Measurements from ENCODE around the gene HMOX1. TPM values are rescaled to one million over a fixed set of nuclear protein-coding genes. Genes with fewer than 3 reads are reported as not detected.

Gene HMOX1
- total RNA-seq, 2 experiments from 2014 or later = 0.22 TPM; not detected in 1

GRCh38 chr22:35335468-35335867 lies 45.4 kb upstream of the HMOX1 start:
- no peak for TF ChIP-seq CTCF (IDR thresholded peaks at IDR 0.05)
- Mint-ChIP-seq H3K27ac (no peak overlapping the region), H3K4me1 (ENCODE audit: low read depth) (peaks cover 12% of the 10 kb centered on the region), H3K36me3 (ENCODE audit: low read depth) (peaks cover 30% of the 10 kb centered on the region), H3K4me3 (no peak overlapping the region), H3K27me3 (no peaks in the 10 kb centered on the region), H3K9me3 (no peaks in the 10 kb centered on the region)
- intact Hi-C loops (cut with micrococcal nuclease) = no loop called here
- CTCF ChIA-PET = interaction anchor here (0.9 to 1.2 kb wide), 4 partner anchors 11 to 95 kb away, joined by 3 read pairs; no protein-coding TSS in a partner anchor
- no peak for DNase-seq
- POLR2A ChIA-PET = interaction anchor here (1.3 kb wide), 1 partner anchor 37 kb away, joined by 4 read pairs; no protein-coding TSS in a partner anchor
- no peak for ATAC-seq

DNA sequence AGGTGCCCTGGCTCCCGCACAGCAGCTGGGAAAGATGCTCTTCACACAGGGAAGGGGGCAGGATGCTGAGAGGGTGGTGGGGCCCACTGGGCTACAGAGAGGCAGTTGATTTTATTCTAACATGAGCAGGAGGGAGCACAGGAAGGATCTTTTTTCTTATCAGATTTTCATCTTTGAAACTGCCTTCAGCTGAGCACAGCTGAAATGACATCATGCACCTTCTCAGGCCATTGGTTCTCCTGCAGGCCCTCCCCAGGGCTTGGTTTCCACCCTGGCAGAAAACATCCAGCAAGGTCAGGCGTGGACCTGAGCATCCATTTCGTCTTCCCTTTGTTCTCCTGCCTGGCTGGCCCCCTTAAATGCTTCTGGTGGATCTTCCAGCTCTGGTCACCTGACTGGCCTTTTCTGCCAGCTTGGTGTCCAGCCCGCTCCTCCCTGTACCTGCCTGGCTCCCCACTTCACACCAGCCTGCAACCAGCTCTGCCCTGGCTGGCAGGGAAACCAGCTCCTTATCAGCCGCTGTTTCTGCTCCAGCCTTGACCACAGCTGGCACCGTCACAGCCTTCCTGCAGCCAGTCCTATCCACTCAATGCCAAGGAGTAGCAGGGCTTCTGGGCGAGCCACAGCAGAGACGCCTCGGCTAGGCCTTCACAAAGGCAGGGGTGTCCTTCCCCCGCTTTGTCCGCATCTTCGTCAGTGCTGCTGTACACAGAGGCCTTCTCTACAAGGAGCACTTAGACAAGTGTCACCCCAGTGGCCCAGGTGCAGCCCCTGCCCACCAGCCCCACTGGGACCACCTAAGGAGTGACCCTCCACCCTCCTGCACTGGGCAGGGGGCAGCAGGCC lies 44.7 kb upstream of the HMOX1 start:
- ATAC-seq (no peak), DNase-seq (no peak)
- ChIA-PET CTCF (interaction anchor here (0.9 to 1.3 kb wide), 3 partner anchors 10 to 95 kb away, joined by 3 read pairs; no protein-coding TSS in a partner anchor), POLR2A (interaction anchor here (1.3 kb wide), 1 partner anchor 38 kb away, joined by 4 read pairs; no protein-coding TSS in a partner anchor)
- no peak overlapping the region for H3K4me3 Mint-ChIP-seq
- peaks cover 10% of the 10 kb centered on the region for H3K4me1 Mint-ChIP-seq (ENCODE audit: low read depth)
- no peaks in the 10 kb centered on the region for H3K27me3 Mint-ChIP-seq
- peaks cover 29% of the 10 kb centered on the region for H3K36me3 Mint-ChIP-seq (ENCODE audit: low read depth)
- intact Hi-C loops (cut with micrococcal nuclease) = no loop called here
- H3K27ac Mint-ChIP-seq = peak overlapping the region; percentile 34
- no peaks in the 10 kb centered on the region for H3K9me3 Mint-ChIP-seq
- no peak for TF ChIP-seq CTCF (IDR thresholded peaks at IDR 0.05)

DNA sequence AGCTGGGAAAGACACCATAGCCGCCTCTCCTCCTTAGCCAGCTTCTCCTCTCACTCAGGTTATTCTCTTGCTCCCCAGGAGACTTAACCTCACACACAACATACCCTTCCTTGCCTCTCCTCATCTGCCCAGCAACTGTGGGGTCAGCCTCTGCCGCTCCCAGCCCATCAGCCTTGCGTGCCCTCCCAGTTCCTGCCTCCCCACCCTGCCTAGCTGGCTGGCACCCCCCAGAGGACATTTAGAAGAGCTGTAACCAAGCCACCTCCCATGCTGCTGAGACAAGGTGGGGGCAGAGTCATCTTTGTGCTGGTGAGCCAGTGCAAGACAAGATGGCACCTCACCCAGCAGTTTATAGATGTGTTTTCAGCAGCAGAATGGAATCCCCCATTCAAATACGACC lies 43.0 kb upstream of the HMOX1 start:
- POLR2A ChIA-PET = no interaction called here
- H3K27me3 Mint-ChIP-seq = no peaks in the 10 kb centered on the region
- no peak overlapping the region for H3K4me3 Mint-ChIP-seq
- H3K9me3 Mint-ChIP-seq = no peaks in the 10 kb centered on the region
- ATAC-seq = peak; percentile 67
- CTCF ChIA-PET = interaction anchor here (2.4 kb wide), 1 partner anchor 13 kb away, joined by 8 read pairs; no protein-coding TSS in a partner anchor
- intact Hi-C loops (cut with micrococcal nuclease) = no loop called here
- no peak overlapping the region for H3K27ac Mint-ChIP-seq
- peak; percentile 17 for TF ChIP-seq CTCF (IDR thresholded peaks at IDR 0.05)
- H3K36me3 Mint-ChIP-seq (ENCODE audit: low read depth) = peaks cover 27% of the 10 kb centered on the region
- peaks cover 10% of the 10 kb centered on the region for H3K4me1 Mint-ChIP-seq (ENCODE audit: low read depth)
- DNase-seq = peak; percentile 27

- peaks cover 17% of the 10 kb centered on the region for H3K36me3 Mint-ChIP-seq (ENCODE audit: low read depth)
- TF ChIP-seq CTCF (IDR thresholded peaks at IDR 0.05) = no peak
Measured at GRCh38 chr22:35341090-35341874, 39.6 kb upstream of the HMOX1 start.

More at GRCh38 chr22:35341090-35341874, 39.6 kb upstream of the HMOX1 start:
- no peak for ATAC-seq
- DNase-seq = no peak
- Mint-ChIP-seq H3K4me1 (ENCODE audit: low read depth) (no peaks in the 10 kb centered on the region), H3K27me3 (no peaks in the 10 kb centered on the region), H3K27ac (no peak overlapping the region), H3K4me3 (no peak overlapping the region), H3K9me3 (no peaks in the 10 kb centered on the region)
- CTCF ChIA-PET = interaction anchor here (1.0 kb wide), 2 partner anchors 10 to 725 kb away, joined by 4 read pairs; no protein-coding TSS in a partner anchor
- POLR2A ChIA-PET = interaction anchor here (1.2 kb wide), 1 partner anchor 19 kb away, joined by 3 read pairs; no protein-coding TSS in a partner anchor
- intact Hi-C loops (cut with micrococcal nuclease) = no loop called here
